ENCODE results near the gene CHST8. TPM values are rescaled to one million over a fixed set of nuclear protein-coding genes. Genes with fewer than 3 reads are reported as not detected.
"Not testable (repeated sequence)": the region's sequence is repeated elsewhere in the genome, so short reads cannot be mapped to it uniquely, and the experiment has no call there.

CHST8 gene
- total RNA-seq, 4 donors from 2014 or later, result 0.39 to 4.4 (median 0.96) TPM

DNA sequence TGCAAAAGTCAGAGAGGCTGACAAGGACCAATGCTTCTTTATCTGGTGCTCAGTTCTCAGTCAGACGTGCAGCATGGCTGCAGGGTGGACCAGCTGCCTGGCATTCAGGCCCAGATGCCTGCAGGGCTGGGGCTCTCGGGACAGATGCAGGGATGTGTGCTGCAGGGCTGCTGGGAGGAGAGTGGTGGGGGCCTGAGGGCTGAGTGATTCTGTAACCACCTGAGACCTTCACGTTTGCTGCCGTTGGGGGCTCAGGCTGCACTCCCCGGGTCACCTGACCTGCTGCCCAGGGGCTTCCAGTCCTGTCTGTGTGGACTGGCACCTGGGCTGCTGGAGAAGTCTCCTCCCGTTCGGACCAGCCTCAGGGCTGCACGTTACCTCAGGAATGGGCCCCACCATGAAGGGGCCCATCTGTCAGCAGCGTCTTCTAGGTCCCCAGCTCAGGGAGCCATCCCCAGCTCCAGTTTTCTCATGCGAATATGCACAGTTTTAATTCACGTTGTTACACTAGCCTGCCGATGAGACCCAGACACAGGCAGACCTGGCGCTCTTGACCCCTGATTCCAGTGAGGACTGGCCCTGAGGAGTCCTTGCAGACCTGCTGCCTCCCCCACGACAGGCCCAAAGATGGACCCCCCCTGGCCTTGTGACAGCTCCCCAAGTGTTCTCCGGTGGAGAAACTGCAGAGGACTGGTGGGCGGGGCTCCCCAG is 191.8 kb downstream of the CHST8 start:
- no peak for DNase-seq (ENCODE audit: low spot score in 2 of 2)
- peaks cover 0 to 61% (median 0%) of the 10 kb centered on the region in 3 donors for H3K36me3 ChIP-seq
- no peak overlapping the region for H3K27ac ChIP-seq
- no peaks in the 10 kb centered on the region for H3K27me3 ChIP-seq
- no peaks in the 10 kb centered on the region for H3K4me1 ChIP-seq
- 74 to 83% methylated on average over 12 to 16 of the region's 16 CpGs for WGBS, 2 donors
- no peak for TF ChIP-seq POLR2A (IDR thresholded peaks at IDR 0.05)
- TF ChIP-seq, protein P1, sequence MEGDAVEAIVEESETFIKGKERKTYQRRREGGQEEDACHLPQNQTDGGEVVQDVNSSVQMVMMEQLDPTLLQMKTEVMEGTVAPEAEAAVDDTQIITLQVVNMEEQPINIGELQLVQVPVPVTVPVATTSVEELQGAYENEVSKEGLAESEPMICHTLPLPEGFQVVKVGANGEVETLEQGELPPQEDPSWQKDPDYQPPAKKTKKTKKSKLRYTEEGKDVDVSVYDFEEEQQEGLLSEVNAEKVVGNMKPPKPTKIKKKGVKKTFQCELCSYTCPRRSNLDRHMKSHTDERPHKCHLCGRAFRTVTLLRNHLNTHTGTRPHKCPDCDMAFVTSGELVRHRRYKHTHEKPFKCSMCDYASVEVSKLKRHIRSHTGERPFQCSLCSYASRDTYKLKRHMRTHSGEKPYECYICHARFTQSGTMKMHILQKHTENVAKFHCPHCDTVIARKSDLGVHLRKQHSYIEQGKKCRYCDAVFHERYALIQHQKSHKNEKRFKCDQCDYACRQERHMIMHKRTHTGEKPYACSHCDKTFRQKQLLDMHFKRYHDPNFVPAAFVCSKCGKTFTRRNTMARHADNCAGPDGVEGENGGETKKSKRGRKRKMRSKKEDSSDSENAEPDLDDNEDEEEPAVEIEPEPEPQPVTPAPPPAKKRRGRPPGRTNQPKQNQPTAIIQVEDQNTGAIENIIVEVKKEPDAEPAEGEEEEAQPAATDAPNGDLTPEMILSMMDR (IDR thresholded peaks at IDR 0.05), result no peak
- TF ChIP-seq EP300 (IDR thresholded peaks at IDR 0.05), result no peak
- H3K4me3 ChIP-seq, result no peak overlapping the region
- no peaks in the 10 kb centered on the region for H3K9me3 ChIP-seq

GRCh38 chr19:33814181-33815165 is 192.7 kb downstream of the CHST8 start:
- TF ChIP-seq, protein P1 (IDR thresholded peaks at IDR 0.05), result no peak
- TF ChIP-seq POLR2A (IDR thresholded peaks at IDR 0.05) (no peak), EP300 (IDR thresholded peaks at IDR 0.05) (no peak)
- WGBS, 2 donors, result 79 to 80% methylated on average over 21 of the region's 21 CpGs
- no peaks in the 10 kb centered on the region for H3K9me3 ChIP-seq
- no peaks in the 10 kb centered on the region for H3K27me3 ChIP-seq
- DNase-seq (ENCODE audit: low spot score in 2 of 2), result no peak
- H3K4me3 ChIP-seq, result no peak overlapping the region
- H3K4me1 ChIP-seq, result peaks cover 0 to 4% (median 2%) of the 10 kb centered on the region in 4 donors
- peaks cover 0 to 52% (median 0%) of the 10 kb centered on the region in 3 donors for H3K36me3 ChIP-seq
- no peak overlapping the region for H3K27ac ChIP-seq

- peaks cover 0 to 40% (median 0%) of the 10 kb centered on the region in 3 donors for H3K36me3 ChIP-seq
- H3K27me3 ChIP-seq, result peaks cover 0 to 5% of the 10 kb centered on the region in 2 donors
- DNase-seq (ENCODE audit: low spot score in 2 of 2), result no peak
- TF ChIP-seq EP300 (IDR thresholded peaks at IDR 0.05) (no peak), POLR2A (IDR thresholded peaks at IDR 0.05) (no peak)
- TF ChIP-seq, protein P1 (IDR thresholded peaks at IDR 0.05), result no peak
- no peak overlapping the region for H3K4me3 ChIP-seq
- 70 to 74% methylated on average over 15 of the region's 15 CpGs for WGBS, 2 donors
- no peak overlapping the region for H3K27ac ChIP-seq
- H3K4me1 ChIP-seq, result peaks cover 0 to 16% (median 14%) of the 10 kb centered on the region in 4 donors
- H3K9me3 ChIP-seq, result no peaks in the 10 kb centered on the region
These were observed 193.9 kb downstream of the CHST8 start for GRCh38 chr19:33815380-33816340.

DNA sequence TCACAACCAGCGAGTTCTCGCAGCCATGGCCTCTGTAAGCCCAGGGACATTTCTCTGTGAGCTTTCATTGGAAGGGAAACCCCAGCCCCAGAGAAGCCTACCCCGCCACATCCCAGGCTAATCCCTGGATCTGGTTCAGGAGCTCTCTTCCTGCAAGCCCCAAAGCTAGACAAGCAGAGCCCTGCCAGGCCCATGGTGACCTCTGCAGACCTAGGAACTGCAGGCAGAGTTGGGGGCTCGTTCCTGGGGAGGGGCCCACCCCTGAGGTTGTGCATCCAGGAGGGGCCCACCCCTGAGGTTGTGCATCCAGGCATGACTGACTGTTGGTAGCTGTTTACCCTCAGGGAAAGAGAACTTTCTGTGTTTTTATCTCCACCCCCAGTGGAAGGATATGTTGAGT is 196.7 kb downstream of the CHST8 start:
- H3K27ac ChIP-seq, result no peak overlapping the region
- H3K36me3 ChIP-seq, result peaks cover 0 to 12% (median 0%) of the 10 kb centered on the region in 3 donors
- H3K27me3 ChIP-seq, result peaks cover 0 to 6% of the 10 kb centered on the region in 2 donors
- H3K4me3 ChIP-seq, result no peak overlapping the region
- TF ChIP-seq EP300 (IDR thresholded peaks at IDR 0.05) (no peak), POLR2A (IDR thresholded peaks at IDR 0.05) (no peak)
- TF ChIP-seq, protein P1 (IDR thresholded peaks at IDR 0.05), result no peak
- H3K9me3 ChIP-seq, result peaks cover 0 to 2% (median 0%) of the 10 kb centered on the region in 4 donors
- 79 to 88% methylated on average over 4 of the region's 4 CpGs for WGBS, 2 donors
- H3K4me1 ChIP-seq, result peaks cover 0 to 21% (median 17%) of the 10 kb centered on the region in 4 donors
- no peak for DNase-seq (ENCODE audit: low spot score in 2 of 2)

- not testable (repeated sequence) for DNase-seq (ENCODE audit: low spot score in 2 of 2); H3K27me3 ChIP-seq; H3K36me3 ChIP-seq; H3K4me3 ChIP-seq; H3K9me3 ChIP-seq
- Histone ChIP-seq H3K4me1 (peaks cover 0 to 21% (median 17%) of the 10 kb centered on the region in 4 donors), H3K27ac (peak overlapping the region in 3 of 4 donors; percentile 76 to 88 (median 82))
- 84 to 95% methylated on average over 7 of the region's 7 CpGs for WGBS, 2 donors
These were observed 197.3 kb downstream of the CHST8 start for GRCh38 chr19:33819078-33819477.
